Astrocyte (in vitro differentiated cells and primary cell): ENCODE data around the gene SH3BP5. TPM values are rescaled to one million over a fixed set of nuclear protein-coding genes. Genes with fewer than 3 reads are reported as not detected.
A peak's percentile ranks its signal among the peaks of the same experiment; 100 is the strongest.

Experiments used
- DNase-seq: peaks from one replicate; pipeline ENCODE4 v3.0.0-alpha.2; 2010; ENCODE audit warnings: low read depth
- FAIRE-seq: peaks from 2 replicates; lab custom pipeline; 2011; peaks lifted over from hg19 to GRCh38; lab: Jason Lieb, UNC
- H2AFZ ChIP-seq: 2 replicates; pipeline ENCODE4 v1.6.0; 2012; ENCODE audit warnings: low read depth, low read length, inconsistent platforms
- H3K27ac ChIP-seq: 2 replicates; pipeline ENCODE4 v1.5.1; 2011; ENCODE audit warnings: low read depth, low read length, inconsistent platforms
- H3K27me3 ChIP-seq: 2 replicates; pipeline ENCODE4 v1.6.0; 2011; ENCODE audit warnings: low read length, inconsistent platforms; ENCODE audit not compliant: insufficient read depth
- H3K36me3 ChIP-seq: 2 replicates; pipeline ENCODE4 v1.5.1; 2011; ENCODE audit warnings: low read length, inconsistent platforms; ENCODE audit not compliant: insufficient read depth
- H3K4me1 ChIP-seq: 2 replicates; pipeline ENCODE4 v1.5.1; 2011; ENCODE audit warnings: low read length, inconsistent platforms; ENCODE audit not compliant: insufficient read depth
- H3K4me2 ChIP-seq: 2 replicates; pipeline ENCODE4 v1.6.0; 2012; ENCODE audit warnings: low read length, inconsistent platforms
- H3K4me3 ChIP-seq: 2 replicates; pipeline ENCODE4 v1.5.1; 2011; ENCODE audit warnings: low read depth, mild to moderate bottlenecking, low read length, inconsistent platforms; ENCODE audit not compliant: insufficient read depth
- H3K79me2 ChIP-seq: 2 replicates; pipeline ENCODE4 v1.6.0; 2012; ENCODE audit warnings: mild to moderate bottlenecking, low read length, inconsistent platforms; ENCODE audit not compliant: insufficient read depth
- H3K9ac ChIP-seq: 2 replicates; pipeline ENCODE4 v1.6.0; 2012; ENCODE audit warnings: mild to moderate bottlenecking, low read length, inconsistent platforms
- H3K9me3 ChIP-seq: 2 replicates; pipeline ENCODE4 v1.5.1; 2012; ENCODE audit warnings: low read depth, mild to moderate bottlenecking, low read length, inconsistent platforms; ENCODE audit not compliant: insufficient read depth
- H4K20me1 ChIP-seq: 2 replicates; pipeline ENCODE4 v1.6.0; 2012; ENCODE audit warnings: low read length, inconsistent platforms; ENCODE audit not compliant: insufficient read depth
- H3K27ac Mint-ChIP-seq: one replicate; pipeline ENCODE4 v1.8.0; 2021; ENCODE audit warnings: mild to moderate bottlenecking, mixed read lengths; ENCODE audit not compliant: unreplicated experiment
- H3K27me3 Mint-ChIP-seq: one replicate; pipeline ENCODE4 v1.8.0; 2021; ENCODE audit warnings: low read depth, mixed read lengths; ENCODE audit not compliant: unreplicated experiment
- H3K36me3 Mint-ChIP-seq: one replicate; pipeline ENCODE4 v1.8.0; 2021; ENCODE audit warnings: low read depth, mixed read lengths; ENCODE audit not compliant: unreplicated experiment
- H3K4me1 Mint-ChIP-seq: one replicate; pipeline ENCODE4 v1.8.0; 2021; ENCODE audit warnings: low read depth, mixed read lengths; ENCODE audit not compliant: unreplicated experiment
- H3K4me3 Mint-ChIP-seq: one replicate; pipeline ENCODE4 v1.8.0; 2021; ENCODE audit warnings: mild to moderate bottlenecking, moderate library complexity, mixed read lengths; ENCODE audit not compliant: unreplicated experiment
- H3K9me3 Mint-ChIP-seq: one replicate; pipeline ENCODE4 v1.8.0; 2021; ENCODE audit warnings: mild to moderate bottlenecking, mixed read lengths; ENCODE audit not compliant: unreplicated experiment
- EZH2 ChIP-seq: IDR thresholded peaks from 2 replicates; pipeline ENCODE4 v1.6.1; 2012; ENCODE audit warnings: mild to moderate bottlenecking, low read length, inconsistent platforms; ENCODE audit not compliant: insufficient read depth
- total RNA-seq: library from RNA; stranded (reverse); gene quantifications from 2 replicates; pipeline ENCODE4 v1.2.1, GENCODE V29; 2021
- TF ChIP-seq, protein P1 (sequence below): IDR thresholded peaks from 2 replicates; pipeline ENCODE4 v1.5.1; 2011; ENCODE audit warnings: low read depth, mild to moderate bottlenecking, inconsistent platforms, low read length, moderate library complexity; ENCODE audit not compliant: insufficient read depth

SH3BP5 gene
- total RNA-seq, 1 donor from 2014 or later = 25.2 TPM

DNA sequence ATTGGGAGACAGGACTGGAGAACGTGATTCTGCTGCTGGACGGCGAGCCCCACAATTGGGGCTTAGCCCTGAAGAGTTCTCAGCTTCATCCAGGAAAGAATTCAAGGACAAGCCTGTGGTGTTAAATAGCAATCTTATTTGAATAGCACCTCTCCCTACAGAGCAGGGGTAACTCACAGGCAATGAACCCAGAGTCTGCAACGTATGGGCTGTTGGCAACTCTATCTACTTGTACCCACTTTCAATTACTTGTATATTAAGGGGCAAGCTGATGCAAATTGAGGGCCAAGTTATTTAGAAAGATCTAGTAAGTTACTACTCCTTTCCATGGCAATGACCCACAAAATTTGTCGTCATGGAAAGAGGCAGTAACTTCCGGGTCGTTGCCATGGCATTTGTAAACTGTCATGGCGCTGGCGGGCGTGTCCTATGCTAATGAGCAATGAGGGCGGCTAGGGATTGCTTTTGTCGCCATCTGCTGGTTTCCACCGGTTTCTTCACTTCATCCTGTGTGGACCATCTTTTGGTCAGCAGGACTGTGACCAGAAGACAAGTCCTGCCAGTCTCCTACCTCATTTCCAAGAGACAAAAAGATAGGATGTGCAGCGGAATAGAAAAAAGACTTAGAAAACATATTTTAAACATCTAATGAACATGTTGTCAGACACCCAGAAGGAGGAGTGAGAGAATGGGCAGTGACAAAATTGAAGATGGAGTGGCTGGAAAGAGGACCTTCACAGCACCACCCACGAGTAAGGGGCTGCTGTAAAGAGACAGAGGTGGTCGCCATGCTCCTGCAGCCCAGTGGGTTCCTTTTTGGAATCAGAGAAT, 45.8 kb upstream of the SH3BP5 start:
- H3K4me2 ChIP-seq = peak overlapping the region; percentile 51
- no peaks in the 10 kb centered on the region for H3K9me3 ChIP-seq
- peak; percentile 82 for DNase-seq
- Mint-ChIP-seq H3K4me1 (peaks cover 2% of the 10 kb centered on the region), H3K4me3 (no peak overlapping the region), H3K36me3 (no peaks in the 10 kb centered on the region), H3K27me3 (no peaks in the 10 kb centered on the region), H3K27ac (peak overlapping the region; percentile 89), H3K9me3 (no peaks in the 10 kb centered on the region)
- H3K36me3 ChIP-seq = no peaks in the 10 kb centered on the region
- H4K20me1 ChIP-seq = no peaks in the 10 kb centered on the region
- peak overlapping the region; percentile 85 for H2AFZ ChIP-seq
- H3K4me3 ChIP-seq = no peak overlapping the region
- H3K27me3 ChIP-seq = no peaks in the 10 kb centered on the region
- H3K4me1 ChIP-seq = no peaks in the 10 kb centered on the region
- TF ChIP-seq, protein P1, sequence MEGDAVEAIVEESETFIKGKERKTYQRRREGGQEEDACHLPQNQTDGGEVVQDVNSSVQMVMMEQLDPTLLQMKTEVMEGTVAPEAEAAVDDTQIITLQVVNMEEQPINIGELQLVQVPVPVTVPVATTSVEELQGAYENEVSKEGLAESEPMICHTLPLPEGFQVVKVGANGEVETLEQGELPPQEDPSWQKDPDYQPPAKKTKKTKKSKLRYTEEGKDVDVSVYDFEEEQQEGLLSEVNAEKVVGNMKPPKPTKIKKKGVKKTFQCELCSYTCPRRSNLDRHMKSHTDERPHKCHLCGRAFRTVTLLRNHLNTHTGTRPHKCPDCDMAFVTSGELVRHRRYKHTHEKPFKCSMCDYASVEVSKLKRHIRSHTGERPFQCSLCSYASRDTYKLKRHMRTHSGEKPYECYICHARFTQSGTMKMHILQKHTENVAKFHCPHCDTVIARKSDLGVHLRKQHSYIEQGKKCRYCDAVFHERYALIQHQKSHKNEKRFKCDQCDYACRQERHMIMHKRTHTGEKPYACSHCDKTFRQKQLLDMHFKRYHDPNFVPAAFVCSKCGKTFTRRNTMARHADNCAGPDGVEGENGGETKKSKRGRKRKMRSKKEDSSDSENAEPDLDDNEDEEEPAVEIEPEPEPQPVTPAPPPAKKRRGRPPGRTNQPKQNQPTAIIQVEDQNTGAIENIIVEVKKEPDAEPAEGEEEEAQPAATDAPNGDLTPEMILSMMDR = peak; percentile 94
- no peak for TF ChIP-seq EZH2
- no peaks in the 10 kb centered on the region for H3K79me2 ChIP-seq
- peak overlapping the region; percentile 79 for H3K27ac ChIP-seq
- peak; percentile 81 for FAIRE-seq
- no peak overlapping the region for H3K9ac ChIP-seq

DNA sequence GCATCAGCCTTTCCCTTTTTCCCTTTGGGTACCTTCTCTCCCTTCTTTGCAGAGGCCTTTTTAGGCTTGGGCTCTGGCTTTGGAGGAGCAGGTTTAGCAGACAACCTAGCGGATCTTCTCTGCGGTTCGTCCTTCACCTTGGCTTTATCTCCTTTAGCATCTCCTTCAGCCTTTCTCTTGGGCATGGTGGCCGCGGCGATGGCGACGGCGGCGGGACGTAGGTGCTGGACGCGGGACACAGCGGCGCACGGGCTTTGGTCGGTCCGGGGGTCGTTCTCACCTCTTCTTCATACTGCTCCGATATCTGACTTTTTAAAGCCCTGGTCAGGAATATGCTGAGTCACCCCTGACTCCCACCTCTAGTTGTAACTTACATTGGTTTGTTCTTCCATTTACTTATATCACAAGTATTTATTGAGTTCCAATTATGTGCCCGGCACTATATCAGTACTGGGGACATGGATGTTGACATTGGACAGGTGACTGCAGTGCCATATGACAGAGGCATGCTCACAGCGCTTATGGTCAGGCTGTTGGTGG, 43.1 kb upstream of the SH3BP5 start:
- no peaks in the 10 kb centered on the region for H3K36me3 ChIP-seq

More for the DNA sequence above, 43.1 kb upstream of the SH3BP5 start:
- Histone ChIP-seq H3K79me2 (no peaks in the 10 kb centered on the region), H4K20me1 (no peaks in the 10 kb centered on the region), H3K27me3 (no peaks in the 10 kb centered on the region), H3K27ac (no peak overlapping the region), H3K9ac (no peak overlapping the region), H3K9me3 (no peaks in the 10 kb centered on the region), H2AFZ (no peak overlapping the region), H3K4me2 (no peak overlapping the region), H3K4me1 (no peaks in the 10 kb centered on the region), H3K4me3 (no peak overlapping the region)
- H3K4me3 Mint-ChIP-seq = no peak overlapping the region
- FAIRE-seq (no peak), DNase-seq (no peak)
- H3K27ac Mint-ChIP-seq = no peak overlapping the region
- H3K9me3 Mint-ChIP-seq = no peaks in the 10 kb centered on the region
- H3K36me3 Mint-ChIP-seq = no peaks in the 10 kb centered on the region
- H3K27me3 Mint-ChIP-seq = no peaks in the 10 kb centered on the region
- peaks cover 2% of the 10 kb centered on the region for H3K4me1 Mint-ChIP-seq
- no peak for TF ChIP-seq EZH2
- TF ChIP-seq, protein P1 = no peak
